Naive thymus-derived CD8-positive, alpha-beta T cell (primary cell): ENCODE measurements around the gene JTB. TPM values are rescaled to one million over a fixed set of nuclear protein-coding genes. Genes with fewer than 3 reads are reported as not detected.

ENCODE experiments used
- ATAC-seq, 2 donors: fragments of 150-1000 bp; cut with Tn5 transposase in 1 of 2; sonication (Bioruptor Pico), chemical (Tn5 transposase) in 1 of 2; 1 replicate in 1 of 2; 2 replicates in 1 of 2; pipeline ENCODE4 v1.10.0; 2021; ENCODE audit warnings: mild to moderate bottlenecking in 2 of 2, moderate library complexity in 2 of 2
- POLR2A ChIA-PET: fragments of 350-600 bp; sonication (Branson Sonifier 250); formaldehyde crosslinking; loops from one replicate; lab custom pipeline; 2021; ENCODE audit warnings: antibody characterized with exemption; lab: Charles Lee
- DNase-seq, 10 donors: peaks; one replicate each; pipeline versions ENCODE4 v3.0.0 to v3.0.0-alpha.2; 2020 to 2022
- H3K27ac Mint-ChIP-seq, 10 donors: one replicate each; pipeline ENCODE4 v1.8.0; 2020 to 2022; ENCODE audit warnings: mild to moderate bottlenecking in 10 of 10, mixed read lengths in 10 of 10, moderate library complexity in 4 of 10, inconsistent platforms in 1 of 10
- H3K27me3 Mint-ChIP-seq, 5 donors: one replicate each; pipeline ENCODE4 v1.8.0; 2021 to 2022; ENCODE audit warnings: mixed read lengths in 5 of 5
- H3K36me3 Mint-ChIP-seq, 3 donors: one replicate each; pipeline ENCODE4 v1.8.0; 2020 to 2022; ENCODE audit warnings: mixed read lengths in 3 of 3, mild to moderate bottlenecking in 2 of 3, inconsistent platforms in 1 of 3
- H3K4me1 Mint-ChIP-seq, 4 donors: one replicate each; pipeline ENCODE4 v1.8.0; 2021 to 2022; ENCODE audit warnings: mixed read lengths in 4 of 4
- H3K4me3 Mint-ChIP-seq, 10 donors: one replicate each; pipeline ENCODE4 v1.8.0; 2020 to 2022; ENCODE audit warnings: mild to moderate bottlenecking in 10 of 10, mixed read lengths in 10 of 10, moderate library complexity in 6 of 10, inconsistent platforms in 1 of 10
- H3K9me3 Mint-ChIP-seq, 9 donors: one replicate each; pipeline ENCODE4 v1.8.0; 2020 to 2022; ENCODE audit warnings: mixed read lengths in 9 of 9, mild to moderate bottlenecking in 3 of 9, inconsistent platforms in 1 of 9, moderate library complexity in 1 of 9
- microRNA-seq: library from miRNA; unstranded; fragments of <30 nt; microRNA quantifications from one replicate; pipeline ENCODE4 v1.2.0, GENCODE V29; 2022; ENCODE audit warnings: borderline microRNAs expressed
- polyA plus RNA-seq, 3 donors: library from polyadenylated mRNA; unstranded; fragments of 300-500 nt; fragmentation: Illumina TruSeq; gene quantifications; one replicate each; pipeline ENCODE4 v1.2.3, GENCODE V29; 2021
- total RNA-seq, 8 experiments: library from RNA in 2 of 8; stranded (reverse) in 2 of 8; gene quantifications; one replicate each; pipeline ENCODE4 v1.2.3 and lab custom pipeline; 2021 to 2026

JTB gene
- total and polyA plus RNA-seq, 5 experiments from 2014 or later: 120 to 384 (median 302) TPM

GRCh38 chr1:153929426-153929825 is 48.0 kb downstream of the JTB start:
- Mint-ChIP-seq H3K36me3 (peaks cover 0 to 43% (median under 1%) of the 10 kb centered on the region in 3 donors), H3K27ac (peak overlapping the region in 9 of 10 donors; percentile 15 to 84 (median 46)), H3K4me1 (peaks cover 5 to 22% (median 12%) of the 10 kb centered on the region in 4 donors), H3K27me3 (no peaks in the 10 kb centered on the region), H3K4me3 (no peak overlapping the region), H3K9me3 (no peaks in the 10 kb centered on the region)
- ATAC-seq (no peak), DNase-seq (no peak)
- POLR2A ChIA-PET: interaction anchor here (0.6 to 12.6 kb wide), 4 partner anchors 11 to 343 kb away, joined by 8 to 211 read pairs (median 10); partner anchors contain the start of genes DENND4B and RPS27

GRCh38 chr1:153928791-153929341 is 48.6 kb downstream of the JTB start:
- H3K9me3 Mint-ChIP-seq: no peaks in the 10 kb centered on the region
- peak overlapping the region; percentile 44 to 89 (median 74) for H3K27ac Mint-ChIP-seq
- peaks cover 8 to 26% (median 12%) of the 10 kb centered on the region in 4 donors for H3K4me1 Mint-ChIP-seq
- POLR2A ChIA-PET: interaction anchor here (1.9 to 12.6 kb wide), 3 partner anchors 11 to 62 kb away, joined by 8 to 211 read pairs (median 11); partner anchors contain the start of genes DENND4B and RPS27
- DNase-seq (no peak), ATAC-seq (no peak)
- H3K27me3 Mint-ChIP-seq: no peaks in the 10 kb centered on the region
- H3K4me3 Mint-ChIP-seq: no peak overlapping the region
- peaks cover 0 to 37% (median 0%) of the 10 kb centered on the region in 3 donors for H3K36me3 Mint-ChIP-seq

GRCh38 chr1:153928245-153928644 is 49.2 kb downstream of the JTB start:
- no peak overlapping the region for H3K4me3 Mint-ChIP-seq
- DNase-seq: no peak

GRCh38 chr1:153926405-153926804 is 51.1 kb downstream of the JTB start:
- Mint-ChIP-seq H3K4me1 (peaks cover 15 to 36% (median 20%) of the 10 kb centered on the region in 4 donors), H3K9me3 (peaks cover 0 to 2% (median 0%) of the 10 kb centered on the region in 9 donors), H3K36me3 (peaks cover 0 to 17% (median 0%) of the 10 kb centered on the region in 3 donors), H3K27ac (peak overlapping the region in 1 of 10 donors; percentile 61), H3K27me3 (peaks cover 0 to 3% (median 0%) of the 10 kb centered on the region in 5 donors), H3K4me3 (no peak overlapping the region)
- ATAC-seq (no peak), DNase-seq (no peak)
- POLR2A ChIA-PET: interaction anchor here (0.7 to 12.6 kb wide), 4 partner anchors 19 to 417 kb away, joined by 3 to 211 read pairs (median 4); partner anchors contain the start of genes DENND4B and RPS27

More at GRCh38 chr1:153928245-153928644, 49.2 kb downstream of the JTB start:
- H3K36me3 Mint-ChIP-seq: peaks cover 0 to 32% (median 0%) of the 10 kb centered on the region in 3 donors
- ATAC-seq: no peak
- no peaks in the 10 kb centered on the region for H3K27me3 Mint-ChIP-seq
- peak overlapping the region; percentile 44 to 89 (median 76) for H3K27ac Mint-ChIP-seq
- POLR2A ChIA-PET: interaction anchor here (2.9 to 12.6 kb wide), 2 partner anchors 12 to 17 kb away, joined by 11 to 211 read pairs; partner anchors contain the start of gene DENND4B
- H3K4me1 Mint-ChIP-seq: peaks cover 11 to 29% (median 14%) of the 10 kb centered on the region in 4 donors
- H3K9me3 Mint-ChIP-seq: no peaks in the 10 kb centered on the region

Small RNAs within 50 kb of the gene (microRNA-seq; reads per million reads assigned to microRNA genes)
- not detected for gene MIR6737

Other genes starting within 250 kb of the JTB start
- 10 to 100 TPM; 58.2 to 60.6 TPM for gene INTS3, start 249.6 kb downstream of the JTB start, total RNA-seq
- 10 to 100 TPM in 2 of 3 donors, 1 to 10 TPM in 1; 10.0 to 13.8 (median 10.8) TPM for gene INTS3, start 249.6 kb downstream of the JTB start, polyA plus RNA-seq
- 10 to 100 TPM; 15.3 to 18.5 TPM for gene SLC27A3, start 202.3 kb downstream of the JTB start, total RNA-seq
- 10 to 100 TPM in 2 of 3 donors, 1 to 10 TPM in 1; 8.4 to 15.6 (median 10.0) TPM for gene SLC27A3, start 202.3 kb downstream of the JTB start, polyA plus RNA-seq
- gene GATAD2B, start 54.7 kb downstream of the JTB start, total RNA-seq: 100 to 1,000 TPM; 110 to 120 TPM
- 1 to 10 TPM; 4.4 to 5.3 (median 5.2) TPM for gene GATAD2B, start 54.7 kb downstream of the JTB start, polyA plus RNA-seq
- gene DENND4B, start 31.0 kb downstream of the JTB start, total RNA-seq: 100 to 1,000 TPM; 174 to 194 TPM
- 10 to 100 TPM; 12.0 to 21.2 (median 19.0) TPM for gene DENND4B, start 31.0 kb downstream of the JTB start, polyA plus RNA-seq
- 100 to 1,000 TPM; 132 to 147 TPM for gene CRTC2, start 19.1 kb downstream of the JTB start, total RNA-seq
- 10 to 100 TPM; 21.4 to 49.6 (median 27.1) TPM for gene CRTC2, start 19.1 kb downstream of the JTB start, polyA plus RNA-seq
- 10 to 100 TPM; 14.7 to 14.9 TPM for gene SLC39A1, start 14.1 kb downstream of the JTB start, total RNA-seq
- 10 to 100 TPM; 29.5 to 35.2 (median 32.6) TPM for gene SLC39A1, start 14.1 kb downstream of the JTB start, polyA plus RNA-seq
- 10 to 100 TPM; 11.1 to 13.2 TPM for gene CREB3L4, start 9.8 kb downstream of the JTB start, total RNA-seq
- gene CREB3L4, start 9.8 kb downstream of the JTB start, polyA plus RNA-seq: 1 to 10 TPM; 4.3 to 6.0 (median 4.4) TPM
- gene RAB13, start 8.7 kb upstream of the JTB start, total RNA-seq: 1 to 10 TPM; 2.8 to 3.1 TPM
- 1 to 10 TPM in 1 of 3 donors, under 1 TPM in 2; 0.53 to 1.0 (median 0.66) TPM for gene RAB13, start 8.7 kb upstream of the JTB start, polyA plus RNA-seq
- 1,000 to 10,000 TPM; 5,101 to 5,184 TPM for gene RPS27, start 13.1 kb upstream of the JTB start, total RNA-seq
- gene RPS27, start 13.1 kb upstream of the JTB start, polyA plus RNA-seq: over 10,000 TPM; 23,491 to 26,660 (median 26,449) TPM
- gene NUP210L, start 177.4 kb upstream of the JTB start, total RNA-seq: under 1 TPM; 0.16 to 0.22 TPM
- under 1 TPM in 1 of 3 donors, not detected in 2; 0.06 TPM for gene NUP210L, start 177.4 kb upstream of the JTB start, polyA plus RNA-seq
- gene TPM3, start 214.4 kb upstream of the JTB start, total RNA-seq: 100 to 1,000 TPM; 287 to 307 TPM
- 1,000 to 10,000 TPM in 1 of 3 donors, 100 to 1,000 TPM in 2; 791 to 1,022 (median 805) TPM for gene TPM3, start 214.4 kb upstream of the JTB start, polyA plus RNA-seq
- gene CFAP141, start 228.7 kb upstream of the JTB start, total RNA-seq: not detected
- not detected for gene CFAP141, start 228.7 kb upstream of the JTB start, polyA plus RNA-seq
- 100 to 1,000 TPM; 205 to 206 TPM for gene UBAP2L, start 243.3 kb upstream of the JTB start, total RNA-seq
- gene UBAP2L, start 243.3 kb upstream of the JTB start, polyA plus RNA-seq: 10 to 100 TPM; 42.0 to 70.5 (median 54.8) TPM